ENCODE data around the gene AANAT.
"Not testable (repeated sequence)": the region's sequence is repeated elsewhere in the genome, so short reads cannot be mapped to it uniquely, and the experiment has no call there.

The AANAT gene

DNA sequence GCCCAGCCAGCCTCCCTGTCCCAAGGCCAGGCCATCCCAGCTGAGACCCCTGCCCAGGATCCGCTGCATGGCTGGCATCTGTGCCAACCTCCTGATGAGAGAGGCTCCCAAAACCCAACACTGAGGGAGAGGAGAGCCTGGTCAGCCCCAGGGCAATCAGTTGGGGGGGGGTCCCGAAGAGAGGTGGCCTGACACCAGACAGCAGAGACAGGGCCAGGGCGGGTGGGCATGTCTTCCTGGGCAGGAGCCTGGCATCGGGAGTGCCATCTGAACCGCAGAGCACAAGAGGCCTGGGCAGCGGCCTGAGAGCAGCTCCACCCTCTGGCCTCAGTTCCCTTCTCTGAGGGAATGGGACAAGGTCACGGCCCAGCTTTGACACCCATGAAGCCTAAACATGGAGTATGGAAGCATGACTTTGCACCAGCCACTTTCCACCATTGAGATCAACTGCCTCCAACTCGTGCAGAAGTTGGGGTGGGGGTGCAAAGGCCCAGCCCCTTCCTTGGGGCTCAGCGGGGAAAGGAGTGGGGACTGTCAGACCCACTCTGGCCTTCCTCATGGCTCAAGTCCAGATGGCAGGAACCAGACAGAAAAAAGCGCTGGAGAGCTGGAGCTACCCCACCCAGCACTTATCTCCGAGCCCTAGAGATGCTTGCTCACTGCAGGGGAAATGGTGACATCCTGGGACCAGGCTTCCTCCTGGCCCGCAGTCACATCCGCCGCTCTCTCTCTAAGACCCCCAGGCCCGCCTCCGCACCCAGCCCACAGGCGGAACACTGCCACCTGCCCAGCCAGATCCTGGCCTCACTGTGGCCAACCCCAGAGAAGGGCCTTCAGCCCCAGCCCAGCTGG lies 24.1 kb downstream of the AANAT start:
- no peak for DNase-seq

DNA sequence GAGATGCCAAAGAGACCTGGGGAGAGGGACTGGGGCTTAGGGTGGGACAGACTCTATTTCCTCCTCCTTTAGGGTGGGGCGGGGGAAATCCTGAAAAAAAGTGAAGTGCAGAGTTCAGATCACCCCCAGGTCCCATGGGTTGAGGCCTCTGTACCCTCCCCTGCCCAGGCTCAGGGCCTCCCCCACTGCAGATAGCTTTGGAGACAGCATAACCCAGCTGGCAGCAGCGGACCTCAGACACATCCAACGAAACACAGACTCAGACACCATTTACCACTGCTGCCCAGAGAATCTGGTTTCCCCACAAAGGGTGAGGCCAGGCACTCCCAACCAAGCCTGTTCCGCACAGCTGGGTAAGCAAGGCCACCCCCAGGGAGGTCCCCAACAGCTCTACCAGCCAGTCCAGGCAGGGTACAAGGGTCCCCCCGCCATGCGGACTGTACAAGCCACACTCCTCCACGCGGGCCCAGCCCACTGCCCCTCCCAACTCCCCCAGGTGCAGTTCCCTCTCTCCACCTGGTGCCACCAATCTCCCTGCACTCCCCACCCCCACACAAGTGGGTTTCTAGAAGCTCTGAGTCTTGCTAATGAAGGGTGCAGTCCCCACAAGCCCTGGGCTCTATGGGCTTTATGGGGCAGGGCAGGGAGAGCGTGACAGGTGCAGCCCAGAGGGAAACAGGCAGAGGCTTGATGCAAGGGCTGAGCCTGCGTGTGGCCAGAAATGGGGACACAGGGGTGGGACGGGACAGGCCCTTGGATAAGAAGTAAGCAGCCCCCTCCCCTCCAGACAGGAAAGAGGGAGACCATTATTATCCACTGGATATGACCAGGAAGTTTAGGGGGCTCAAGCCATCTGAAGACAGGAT lies 25.0 kb downstream of the AANAT start:
- no peak for DNase-seq

DNA sequence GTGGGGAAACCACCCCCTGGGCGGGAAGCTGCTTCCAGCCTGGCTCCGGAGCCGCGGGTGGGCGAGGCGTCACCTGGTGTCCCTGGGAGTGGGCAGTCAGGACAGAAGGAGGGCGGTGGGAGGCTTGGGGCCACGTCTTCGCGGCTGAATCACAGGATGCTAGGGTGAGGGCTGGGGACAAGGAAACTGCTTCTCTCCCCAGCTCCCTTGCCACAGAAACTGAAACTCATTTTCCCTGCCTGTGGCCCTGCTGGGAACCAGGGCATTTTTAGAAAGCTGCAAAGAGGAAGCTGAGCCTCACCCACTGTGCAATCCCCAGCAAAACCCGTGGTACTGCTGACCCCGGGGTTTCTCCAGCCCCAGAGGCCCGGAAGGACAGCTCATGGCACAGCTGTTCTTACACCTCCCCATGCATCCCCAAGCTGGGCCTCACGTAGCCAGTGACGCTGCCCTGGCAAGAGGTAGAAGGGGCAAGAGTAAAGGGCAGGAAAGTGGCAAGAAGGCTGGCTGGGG lies 25.6 kb downstream of the AANAT start:
- DNase-seq, result peak; percentile 31

DNA sequence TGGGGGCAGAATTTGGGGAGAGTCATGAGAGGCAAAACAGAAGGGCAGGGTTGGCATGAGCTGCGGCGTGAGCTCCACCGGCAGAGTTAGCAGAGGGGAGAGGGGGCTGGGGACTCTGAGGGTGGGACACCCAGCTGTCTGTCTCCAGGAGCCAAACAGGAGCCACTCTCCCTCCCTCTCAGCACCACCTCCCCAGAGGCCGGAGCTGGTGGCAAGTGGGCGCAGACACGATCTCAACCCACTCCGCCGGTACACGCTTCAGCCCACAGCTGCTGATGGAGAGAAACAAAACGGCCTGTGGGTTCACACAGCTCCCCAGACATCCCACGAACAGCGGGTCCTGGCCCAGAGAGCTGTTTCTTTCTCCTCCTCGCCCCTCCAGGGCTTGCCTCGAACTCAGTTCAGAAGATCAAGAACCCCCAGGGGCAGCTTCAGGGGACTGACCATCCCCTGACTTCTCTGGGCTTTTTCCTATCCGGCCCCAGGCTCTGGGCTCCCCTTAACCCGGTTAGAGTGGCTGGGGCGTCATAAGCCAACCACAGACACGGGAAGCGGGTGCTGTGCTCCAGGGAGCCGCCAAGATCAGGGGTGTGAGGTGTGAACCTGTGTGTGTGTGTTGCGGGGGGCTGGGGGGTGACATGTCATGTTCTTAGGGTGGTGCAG lies 26.2 kb downstream of the AANAT start:
- peak; percentile 32 for DNase-seq

DNA sequence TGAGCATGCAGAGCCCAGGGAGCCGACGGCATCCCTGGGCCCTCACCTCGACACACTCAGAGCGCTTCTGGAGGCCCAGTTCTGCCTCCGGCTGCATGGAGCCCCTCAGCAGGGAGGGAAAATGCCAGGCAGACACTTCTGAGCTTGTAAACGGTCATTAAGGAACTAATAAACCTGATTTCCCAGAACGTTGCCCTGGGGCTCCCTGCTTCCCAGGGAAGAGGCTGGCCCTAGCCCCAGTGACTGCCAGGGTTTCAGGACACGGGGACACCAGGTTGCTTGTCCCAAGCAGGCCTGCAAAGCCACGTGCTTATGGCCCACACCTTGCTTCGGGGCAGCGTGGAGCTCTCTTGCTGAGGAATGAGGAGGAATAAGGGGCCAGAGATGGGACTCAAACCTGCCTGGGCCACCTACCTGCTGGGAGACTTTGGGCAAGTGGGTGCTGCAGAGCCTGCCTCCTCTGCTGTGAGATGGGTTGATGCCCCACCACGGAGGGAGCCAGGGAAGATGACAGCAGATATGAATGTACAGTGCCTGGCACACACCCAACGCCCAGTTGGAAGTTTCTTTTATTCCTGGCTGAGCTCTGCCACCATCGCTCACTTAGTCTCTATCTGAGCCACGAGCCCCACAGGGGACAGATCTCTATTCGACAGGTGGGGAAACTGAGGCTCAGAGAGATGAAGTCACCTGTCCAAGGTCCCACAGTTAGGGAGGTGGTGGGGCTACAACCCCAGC lies 28.4 kb downstream of the AANAT start:
- DNase-seq, result no peak

DNA sequence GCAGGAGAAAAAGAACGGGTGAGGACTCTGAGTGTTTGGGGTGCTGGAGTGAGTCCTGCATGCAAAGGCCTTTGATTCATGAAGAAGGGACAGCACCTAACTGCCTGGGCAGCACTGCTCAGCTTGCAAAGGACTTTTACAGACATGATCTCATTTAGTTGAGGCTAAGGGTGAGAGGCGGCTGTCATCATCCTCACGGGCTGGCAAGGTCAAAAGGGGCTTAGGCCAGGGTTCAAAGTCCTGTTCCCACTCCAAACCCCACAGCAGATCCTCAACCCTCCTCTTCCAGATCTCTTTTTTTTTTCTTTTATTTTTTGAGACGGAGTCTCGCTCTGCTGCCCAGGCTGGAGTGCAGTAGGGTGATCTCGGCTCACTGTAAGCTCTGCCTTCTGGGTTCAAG lies 29.1 kb downstream of the AANAT start:
- DNase-seq, result no peak

DNA sequence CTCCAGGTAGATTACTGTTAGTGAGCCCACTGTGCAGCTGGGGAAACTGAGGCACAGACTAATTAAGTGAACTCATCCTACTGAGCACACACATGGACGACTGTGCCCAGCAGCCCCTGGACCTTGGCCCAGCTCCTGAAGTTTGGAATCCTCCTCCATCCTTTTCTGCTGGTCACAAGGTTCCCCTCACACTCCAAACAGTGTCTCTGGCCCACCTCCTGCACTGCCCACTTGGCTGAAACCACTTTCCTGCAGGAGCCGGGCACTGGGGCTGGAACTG lies 30.2 kb downstream of the AANAT start:
- no peak for DNase-seq

DNA sequence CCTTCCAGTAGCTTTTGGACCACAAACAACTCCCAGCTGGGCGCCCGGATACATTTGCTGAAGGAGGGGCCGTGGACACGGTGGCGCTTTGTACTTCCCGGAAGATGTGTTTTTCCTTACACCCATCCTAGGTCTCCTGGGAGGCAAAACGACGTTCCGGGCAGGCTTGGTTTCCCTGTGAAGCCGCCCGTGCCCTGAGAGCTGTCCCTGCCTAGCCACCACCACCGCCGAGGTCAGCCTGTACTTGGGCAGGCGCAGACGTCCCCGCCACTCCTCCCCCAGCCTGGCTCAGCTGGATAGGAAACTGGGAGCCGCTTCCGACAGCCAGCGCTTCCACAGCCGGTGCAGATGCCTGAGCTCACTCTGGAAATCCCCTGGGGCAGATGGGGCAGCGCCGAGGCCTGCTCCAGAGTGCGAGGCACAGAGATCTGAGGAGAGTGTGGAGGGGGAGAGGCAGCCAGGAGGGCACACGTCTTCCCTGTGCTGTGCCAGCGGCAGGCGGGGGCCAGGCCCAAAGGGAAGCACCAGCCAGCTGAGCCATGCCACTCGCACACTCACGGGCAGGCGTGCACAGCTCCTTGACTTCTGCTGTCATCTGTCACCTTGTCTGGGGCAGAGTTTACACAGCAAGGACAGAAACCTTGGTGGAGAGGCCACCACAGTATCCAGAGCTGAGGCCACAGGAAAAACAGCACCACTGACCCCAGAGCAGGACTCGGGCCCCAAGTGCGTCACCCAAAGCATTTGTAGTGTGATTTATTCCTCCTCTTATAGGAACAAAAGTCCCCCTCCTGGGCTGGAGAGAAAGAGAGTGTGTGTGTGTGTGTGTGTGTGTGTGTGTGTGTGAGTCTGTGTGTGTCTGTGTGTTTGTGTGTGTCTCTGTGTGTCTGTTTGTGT lies 30.8 kb downstream of the AANAT start:
- DNase-seq, result no peak

DNA sequence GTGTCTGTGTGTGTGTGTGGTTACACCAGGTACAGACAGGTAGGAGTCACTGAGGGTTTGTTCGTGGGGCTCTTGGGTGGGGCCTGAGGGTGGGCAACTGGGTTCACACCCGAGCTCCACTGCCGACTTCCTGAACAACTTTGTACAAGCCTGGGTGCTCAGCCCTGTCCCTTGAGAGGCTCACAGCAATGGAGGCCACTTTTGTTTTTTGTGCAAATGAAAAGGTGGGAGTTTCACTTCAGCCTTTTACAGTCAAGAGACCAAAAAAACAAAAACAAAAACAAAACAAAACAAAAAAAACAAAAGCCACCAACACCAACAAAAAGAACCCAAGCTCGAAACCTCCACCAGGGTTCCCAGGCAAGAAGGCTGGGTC lies 31.5 kb downstream of the AANAT start:
- DNase-seq, result no peak

DNA sequence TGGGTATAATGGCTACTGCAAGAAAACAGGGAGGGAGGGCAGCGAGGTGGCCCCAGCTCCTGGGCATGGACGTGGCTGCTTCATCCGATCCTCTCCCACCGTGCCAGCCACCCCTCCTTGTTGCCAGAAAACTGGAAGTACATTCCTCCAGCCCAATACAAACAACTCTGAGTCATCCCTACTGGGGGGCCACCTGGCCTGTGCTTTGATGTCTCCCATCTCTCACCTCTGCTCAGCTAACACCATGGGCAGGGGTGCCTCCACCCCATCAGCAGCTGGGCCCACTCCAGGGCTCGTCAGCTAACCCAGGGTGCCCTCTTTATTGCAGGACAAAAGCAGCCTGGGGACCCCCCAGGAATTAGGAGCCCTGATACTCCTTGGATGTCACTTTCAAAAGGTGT lies 31.9 kb downstream of the AANAT start:
- no peak for DNase-seq

DNA sequence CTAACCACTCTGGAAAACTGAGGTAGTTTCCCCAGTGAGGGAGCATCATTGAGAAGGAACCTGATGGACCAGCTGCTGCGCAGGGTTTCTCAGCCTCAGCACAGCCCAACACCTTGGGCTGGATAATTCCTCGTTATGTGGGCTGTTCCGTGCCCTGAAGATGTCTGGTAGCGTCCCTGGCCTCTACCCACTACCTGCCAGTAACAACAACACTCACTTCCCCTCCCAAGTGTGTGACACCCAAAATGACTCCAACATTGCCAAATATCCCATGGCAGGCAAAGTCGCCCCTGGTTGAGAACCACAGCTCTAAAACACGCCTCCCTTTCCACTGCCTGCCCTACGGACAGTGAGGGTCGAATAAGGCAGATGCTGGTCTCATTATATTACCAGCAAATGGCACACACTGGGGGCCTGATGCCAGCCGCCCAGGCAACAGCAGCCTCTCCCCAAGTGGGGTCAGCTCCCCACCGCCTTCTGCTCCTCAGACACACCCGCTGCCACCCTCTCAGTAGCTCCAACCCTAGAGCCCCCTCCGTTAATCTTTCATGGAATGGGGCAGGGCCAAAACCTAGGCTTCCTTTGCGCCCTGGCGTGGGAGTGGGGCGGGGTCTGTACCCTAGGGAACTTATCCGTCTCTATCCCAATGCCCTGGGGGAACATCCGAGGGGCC lies 32.8 kb downstream of the AANAT start:
- DNase-seq, result no peak

DNA sequence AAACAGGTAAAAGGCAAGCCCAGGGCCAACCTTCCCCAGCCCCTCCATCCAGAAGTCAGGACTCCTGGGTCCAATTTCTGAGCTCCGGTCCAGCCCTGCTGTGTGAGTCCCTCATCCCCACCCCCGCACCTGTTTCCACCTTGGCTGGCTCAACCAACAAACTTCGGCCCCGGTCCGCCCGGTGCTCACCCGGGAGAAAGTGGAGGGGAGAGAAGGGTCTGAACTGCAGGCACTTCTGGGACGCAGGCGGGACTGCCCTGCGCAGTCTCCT lies 33.3 kb downstream of the AANAT start:
- no peak for DNase-seq

DNA sequence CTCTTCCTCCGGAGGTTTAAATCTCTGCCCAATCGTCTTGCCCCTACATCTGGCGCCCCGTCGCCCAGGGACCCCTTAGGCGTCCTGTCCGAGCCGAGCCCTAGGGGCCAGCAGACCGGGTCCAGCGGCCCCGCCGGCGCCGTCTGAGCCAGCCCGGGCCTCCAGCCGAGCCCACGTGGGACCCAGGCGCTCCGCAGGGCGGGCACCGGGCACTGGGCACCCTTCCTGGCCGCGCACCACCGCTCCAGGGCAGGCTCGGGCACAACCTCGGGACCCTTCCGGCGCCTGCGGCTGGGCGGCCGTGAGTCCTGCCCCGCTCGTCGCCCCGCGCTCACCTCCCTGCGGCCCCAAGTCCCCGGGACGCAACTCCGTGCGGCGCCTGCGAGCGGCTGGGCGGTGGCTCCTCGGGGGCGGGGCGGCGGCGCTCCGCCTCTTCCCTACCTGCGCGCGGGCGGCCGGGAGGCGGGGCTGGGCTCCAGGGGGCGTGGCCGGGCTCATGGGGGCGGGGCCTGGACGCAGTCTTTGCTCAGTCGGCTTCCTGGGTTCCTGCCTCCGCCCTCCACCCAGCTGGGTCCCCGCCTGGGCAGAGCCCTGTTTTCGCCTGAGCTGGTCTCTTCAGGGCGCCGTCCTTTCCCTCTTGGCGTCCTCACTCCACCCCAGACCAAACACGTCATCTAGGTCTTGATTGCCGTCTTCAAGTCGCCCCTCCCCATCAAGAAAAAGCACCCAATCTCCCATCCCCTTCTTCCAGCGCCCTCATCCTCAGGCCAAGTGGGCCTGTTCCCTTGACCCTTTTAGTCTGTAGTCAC lies 33.8 kb downstream of the AANAT start, which contains the start of gene RHBDF2:
Gene RHBDF2, minus strand, starts transcription at position 406 of the 809 bp plus-strand sequence. CDS start 19,899 bp downstream, outside the sequence.
- DNase-seq, result peak; percentile 93

DNA sequence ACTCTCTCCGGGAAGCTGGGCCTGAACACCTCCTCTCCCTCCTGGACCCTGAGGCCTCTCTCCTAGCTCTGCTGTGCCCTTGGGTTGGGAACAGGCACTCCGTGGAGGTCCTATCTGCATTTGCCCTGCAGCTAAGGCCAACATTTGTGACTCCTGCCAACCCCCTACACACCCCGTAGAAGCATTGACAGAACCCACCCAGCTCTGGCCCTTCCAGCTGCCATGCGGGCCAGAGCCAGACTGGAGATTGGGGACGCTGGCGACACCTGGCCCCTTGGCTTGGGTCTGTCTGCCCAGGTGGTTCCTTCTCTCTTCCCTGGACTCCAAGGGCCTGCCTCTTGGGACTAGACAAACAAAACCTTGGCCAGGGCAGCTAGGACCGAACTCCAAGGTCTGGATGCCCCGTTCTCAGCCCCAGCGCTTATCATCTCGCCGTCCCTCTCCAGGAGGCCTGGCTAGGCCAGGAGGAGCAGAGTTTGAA lies 34.5 kb downstream of the AANAT start:
- DNase-seq, result no peak

DNA sequence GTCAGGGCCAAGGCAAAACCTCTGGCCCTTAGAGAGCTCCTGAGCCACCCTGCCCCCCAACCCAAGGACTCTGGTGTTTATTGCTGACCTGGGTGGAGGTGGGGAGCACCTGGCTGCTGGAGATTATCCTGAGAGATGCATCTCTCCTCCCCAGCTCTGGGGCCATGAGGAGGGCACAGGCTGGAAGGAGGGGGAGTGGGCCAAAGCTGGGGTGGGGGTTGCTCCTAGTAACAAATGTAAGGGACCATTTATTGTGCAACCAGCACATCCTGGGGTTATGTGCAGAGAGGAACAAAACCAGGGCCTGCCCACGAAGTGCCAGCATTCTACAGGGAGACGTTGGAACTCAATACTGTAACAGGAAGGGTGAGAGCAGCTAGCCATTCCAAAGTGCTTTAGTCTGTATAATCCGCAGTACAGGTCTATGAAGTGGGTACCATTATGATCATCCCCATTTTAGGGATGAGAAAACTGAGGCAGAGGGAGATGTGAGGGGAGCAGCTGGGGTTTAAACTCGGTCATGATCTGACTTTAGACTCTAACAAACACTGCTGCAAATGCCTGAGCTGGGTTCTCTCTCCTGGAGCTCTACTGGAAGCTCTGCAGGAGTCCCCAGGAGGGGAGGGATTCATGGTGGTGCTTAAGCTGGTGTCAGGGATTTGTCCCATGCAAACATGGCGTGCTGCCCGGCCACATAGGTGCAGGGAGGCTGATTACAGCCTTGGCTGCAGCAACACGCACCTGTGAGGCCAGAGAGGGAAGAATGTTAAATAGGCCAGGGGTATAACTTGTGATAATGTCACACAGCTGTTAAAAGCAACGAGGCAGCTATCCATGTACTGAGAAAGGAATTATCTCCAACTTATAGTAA lies 35.2 kb downstream of the AANAT start:
- DNase-seq, result no peak

DNA sequence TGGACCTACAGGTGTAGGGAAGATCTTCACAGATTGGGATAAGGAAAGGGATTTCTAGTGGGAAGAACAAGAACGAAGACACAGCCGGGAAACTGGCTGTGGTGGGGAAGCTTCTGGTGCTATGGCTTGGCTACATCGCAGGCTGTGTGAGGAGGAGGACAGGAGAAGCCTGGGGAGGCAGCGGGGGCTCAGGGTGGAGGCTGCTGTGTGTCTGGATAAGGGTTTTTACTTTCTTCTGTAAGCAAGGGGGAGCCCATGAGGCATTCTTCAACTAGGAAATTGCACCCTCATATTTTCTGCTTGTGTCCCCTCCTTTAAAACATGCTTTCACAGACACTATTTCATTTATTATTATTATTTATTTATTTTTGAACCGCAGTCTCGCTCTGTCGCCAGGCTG lies 36.7 kb downstream of the AANAT start:
- no peak for DNase-seq

DNA sequence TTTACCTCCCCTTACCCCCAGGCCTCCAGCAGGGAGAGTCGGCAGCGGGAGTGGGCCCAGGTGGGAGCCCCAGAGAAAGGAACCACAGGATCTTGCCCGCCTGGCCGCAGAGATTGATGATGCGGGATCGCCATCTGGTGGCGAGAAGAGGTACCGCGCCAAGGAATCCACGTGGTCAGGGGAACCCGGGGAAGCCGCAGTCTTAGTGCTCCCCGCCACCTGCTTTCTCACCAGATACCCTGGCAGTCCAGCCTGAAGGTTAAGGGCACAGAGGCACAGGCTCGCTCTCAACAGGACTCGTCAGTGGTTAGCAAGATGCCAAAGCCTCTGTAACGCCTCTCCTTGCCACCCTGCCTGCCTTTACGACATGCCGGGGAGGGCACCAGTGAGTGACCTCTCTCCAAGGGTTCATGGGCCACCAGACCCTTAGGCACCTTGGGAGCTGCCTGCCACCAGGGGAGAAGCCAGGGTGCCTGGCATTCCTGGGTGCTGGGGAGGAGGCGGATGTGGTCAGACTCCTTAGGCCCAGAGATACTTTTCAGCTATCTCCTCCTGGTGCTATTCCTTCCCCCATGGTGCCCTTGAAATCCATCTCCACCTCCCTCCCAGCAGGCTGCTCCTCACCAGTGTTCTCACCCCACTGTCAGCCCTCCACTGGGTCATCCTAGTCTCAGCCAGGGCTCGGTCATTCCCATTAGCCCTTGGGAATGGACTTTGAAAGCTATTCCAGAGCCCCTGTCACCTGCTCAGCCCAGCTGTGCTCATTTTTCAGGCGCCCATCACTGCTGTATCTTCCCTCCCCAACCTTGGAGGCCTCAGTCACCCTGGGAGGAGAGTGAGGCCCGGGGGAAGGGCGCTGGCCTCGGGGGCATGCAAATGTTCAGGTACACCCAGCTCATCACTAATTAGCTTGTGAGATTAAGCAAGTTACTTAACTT lies 39.3 kb downstream of the AANAT start:
- DNase-seq, result peak; percentile 82

DNA sequence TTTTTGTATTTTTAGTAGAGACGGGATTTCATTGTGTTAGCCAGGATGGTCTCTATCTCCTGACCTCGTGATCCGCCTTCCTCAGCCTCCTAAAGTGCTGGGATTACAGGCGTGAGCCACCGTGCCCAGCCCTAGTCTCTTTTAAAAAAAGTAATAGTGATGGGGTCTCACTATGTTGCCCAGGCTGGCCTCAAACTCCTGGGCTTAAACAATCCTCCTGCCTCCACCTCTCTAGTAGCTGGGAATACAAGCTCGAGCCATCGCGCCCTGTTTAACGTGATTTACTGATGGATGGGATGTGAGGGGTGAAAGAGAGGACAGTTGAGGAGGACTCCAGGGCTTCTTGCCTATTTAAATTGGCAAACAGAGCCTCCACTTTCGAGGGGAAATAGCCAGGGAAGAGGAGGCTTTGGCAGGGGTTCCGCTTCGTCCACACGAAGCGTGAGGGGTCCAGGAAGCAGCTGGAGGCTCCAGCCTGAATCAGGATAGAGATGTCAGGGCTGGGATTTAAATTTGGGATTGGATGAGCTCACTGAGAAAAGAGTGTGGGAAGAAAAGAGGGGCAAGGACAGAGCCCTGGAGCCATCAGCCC lies 41.2 kb downstream of the AANAT start:
- DNase-seq, result not testable (repeated sequence)
